KBM-7 (cell line): ENCODE measurements around the gene PARD3.
"Not testable (repeated sequence)": the region's sequence is repeated elsewhere in the genome, so short reads cannot be mapped to it uniquely, and the experiment has no call there.

Source experiments
- DNase-seq: peaks from one replicate; pipeline ENCODE4 v3.0.0-alpha.2; 2015
- in situ Hi-C: fragments of 300-500 bp; cut with MboI; formaldehyde crosslinking; loops from 2 replicates; pipeline ENCODE4 v1.14.3; 2020; ENCODE audit warnings: low sequenced_read_pairs, low pct_unique_long_range_greater_than_20kb, mixed read lengths

PARD3 gene

DNA sequence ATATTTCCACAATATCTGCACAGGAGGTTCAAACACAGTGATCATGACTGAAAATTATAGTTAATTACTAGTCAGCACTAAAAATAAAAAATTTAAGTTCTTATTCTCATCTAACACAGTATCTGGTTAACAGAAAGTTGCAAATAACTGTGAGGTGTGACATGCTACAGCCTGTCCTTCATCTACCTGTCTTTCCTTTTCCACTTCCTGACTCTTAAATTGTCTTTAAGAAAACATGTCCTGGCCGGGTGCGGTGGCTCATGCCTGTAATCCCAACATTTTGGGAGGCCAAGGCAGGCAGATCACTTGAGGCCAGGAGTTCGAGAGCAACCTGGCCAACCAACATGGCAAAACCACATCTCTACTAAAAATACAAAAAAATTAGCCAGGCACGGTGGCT lies 57.9 kb downstream of the PARD3 start:
- in situ Hi-C loops, DNase-seq: not testable (repeated sequence)

DNA sequence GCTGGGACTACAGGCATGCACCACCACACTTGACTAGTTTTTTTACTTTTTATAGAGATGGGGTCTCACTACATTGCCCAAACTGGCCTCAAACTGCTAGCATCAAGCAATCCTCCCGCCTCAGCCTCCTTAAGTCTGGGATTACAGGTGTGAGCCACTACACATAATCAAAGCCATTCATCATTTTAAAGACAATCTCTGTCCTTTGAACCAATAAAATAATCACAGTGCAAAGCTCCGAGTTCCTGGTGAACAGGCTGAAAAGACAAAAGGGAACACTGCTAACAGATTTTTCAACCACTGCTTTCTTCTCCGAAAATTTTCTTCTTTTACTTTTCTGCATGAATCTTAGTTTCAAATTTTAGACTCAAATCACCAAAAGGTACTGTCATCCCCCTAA lies 58.5 kb downstream of the PARD3 start:
- no peak for DNase-seq
- in situ Hi-C loops: no loop called here

- no peak for DNase-seq
These were observed 61.9 kb downstream of the PARD3 start for GRCh38 chr10:34753014-34753757.

DNA sequence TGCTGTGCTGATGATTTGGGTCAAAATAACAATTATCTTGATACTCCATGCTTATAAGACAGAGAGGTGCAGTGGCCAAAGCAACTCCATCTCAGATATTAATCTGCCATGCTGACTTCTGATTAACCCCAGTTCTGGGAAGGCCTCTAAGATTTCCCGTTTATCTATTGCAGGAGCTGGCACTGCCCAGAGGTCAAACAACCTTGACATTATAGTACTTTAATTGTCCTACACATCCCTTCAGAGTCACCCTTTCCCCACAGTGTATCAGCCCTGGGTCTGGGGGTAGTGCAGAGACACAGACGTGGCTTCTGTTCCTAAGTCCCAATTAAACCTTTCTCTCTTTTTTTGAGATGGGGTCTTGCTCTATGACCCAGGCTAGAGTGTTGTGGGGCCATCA lies 63.8 kb downstream of the PARD3 start:
- no peak for DNase-seq
- in situ Hi-C loops: no loop called here

More at GRCh38 chr10:34753014-34753757, 61.9 kb downstream of the PARD3 start:
- in situ Hi-C loops: no loop called here

- DNase-seq, in situ Hi-C loops: not testable (repeated sequence)
These were observed 64.3 kb downstream of the PARD3 start for GRCh38 chr10:34750795-34751194.

GRCh38 chr10:34748767-34749166 lies 66.3 kb downstream of the PARD3 start:
- no peak for DNase-seq
- in situ Hi-C loops: no loop called here

DNA sequence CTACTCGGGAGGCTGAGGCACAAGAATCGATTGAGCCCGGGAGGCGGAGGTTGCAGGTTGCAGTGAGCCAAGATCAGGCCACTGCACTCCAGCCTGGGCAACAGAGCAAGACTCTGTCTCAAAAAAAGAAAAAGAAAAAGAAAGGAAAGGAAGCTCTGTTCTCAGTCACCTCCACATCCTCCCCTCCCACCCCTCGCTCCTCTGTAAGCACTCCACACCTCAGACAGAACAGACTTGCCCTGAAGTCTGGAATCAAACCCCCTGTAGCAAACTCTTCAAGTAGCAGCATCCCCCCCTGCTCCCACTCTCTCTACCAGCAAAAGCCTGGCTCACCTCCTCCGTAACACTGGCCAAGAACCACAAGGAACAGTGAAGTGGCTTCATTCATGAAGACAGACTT lies 66.7 kb downstream of the PARD3 start:
- in situ Hi-C loops: no loop called here
- DNase-seq: no peak

GRCh38 chr10:34746094-34746493 lies 69.0 kb downstream of the PARD3 start:
- DNase-seq: no peak
- in situ Hi-C loops: no loop called here

- DNase-seq: no peak
- in situ Hi-C loops: no loop called here
These were observed 69.9 kb downstream of the PARD3 start for GRCh38 chr10:34745244-34745643.

DNA sequence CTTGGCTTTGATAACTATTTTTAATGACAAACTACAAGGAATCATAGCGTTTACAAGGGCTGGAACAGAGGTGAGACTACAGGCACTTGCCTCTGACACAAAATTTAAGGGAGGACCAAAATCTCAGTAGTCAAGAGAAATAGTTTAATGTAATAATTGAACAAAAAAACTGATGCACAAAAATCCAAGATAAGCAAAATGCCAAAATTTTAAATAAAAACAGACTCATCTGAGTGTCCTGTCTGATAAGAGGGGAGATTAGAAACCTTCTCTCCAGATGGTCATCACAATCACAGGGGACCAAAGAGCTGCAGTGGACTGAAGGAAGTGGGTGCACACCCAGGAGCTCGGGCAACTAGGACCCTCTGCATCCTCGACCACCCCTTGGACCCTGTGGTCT lies 70.5 kb downstream of the PARD3 start:
- no peak for DNase-seq
- in situ Hi-C loops: no loop called here

DNA sequence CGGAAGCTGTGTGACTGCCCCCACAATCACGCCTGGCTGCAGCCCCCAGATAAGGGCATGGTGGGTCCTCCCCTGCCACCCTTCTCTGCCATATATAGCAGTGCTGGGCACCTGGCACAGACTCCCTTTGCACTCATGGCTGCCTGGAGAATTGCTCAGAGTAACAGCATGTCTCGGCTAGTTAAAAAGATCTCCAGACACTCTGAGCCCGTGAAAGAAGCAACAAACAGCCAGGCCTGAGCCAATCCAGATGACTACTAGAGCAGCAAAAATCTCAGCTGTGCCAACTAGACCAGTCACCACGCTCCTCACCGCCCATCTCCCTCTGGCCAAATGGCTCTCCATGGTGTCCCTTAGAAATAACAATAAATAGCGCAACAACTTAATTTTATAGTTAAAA lies 71.3 kb downstream of the PARD3 start:
- no peak for DNase-seq
- in situ Hi-C loops: no loop called here

DNA sequence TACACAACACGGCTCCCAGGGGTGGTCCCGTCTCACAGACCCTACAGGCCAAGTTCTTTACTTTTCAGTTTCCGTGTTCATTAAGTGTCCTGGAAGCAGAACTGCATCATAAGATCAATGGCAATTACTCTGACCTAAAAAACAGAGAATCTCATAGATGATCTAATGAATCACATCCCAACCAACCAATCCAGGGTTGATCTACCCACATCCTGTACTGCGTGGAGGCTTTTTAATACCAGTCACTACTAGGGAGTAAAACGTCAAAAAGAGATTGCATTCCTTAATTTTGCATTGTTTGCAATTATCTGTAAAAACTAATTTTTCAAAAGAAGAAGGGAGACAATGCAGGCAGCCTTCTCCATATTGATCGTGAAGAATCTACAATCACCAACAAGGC lies 72.6 kb downstream of the PARD3 start:
- DNase-seq: no peak
- in situ Hi-C loops: no loop called here

DNA sequence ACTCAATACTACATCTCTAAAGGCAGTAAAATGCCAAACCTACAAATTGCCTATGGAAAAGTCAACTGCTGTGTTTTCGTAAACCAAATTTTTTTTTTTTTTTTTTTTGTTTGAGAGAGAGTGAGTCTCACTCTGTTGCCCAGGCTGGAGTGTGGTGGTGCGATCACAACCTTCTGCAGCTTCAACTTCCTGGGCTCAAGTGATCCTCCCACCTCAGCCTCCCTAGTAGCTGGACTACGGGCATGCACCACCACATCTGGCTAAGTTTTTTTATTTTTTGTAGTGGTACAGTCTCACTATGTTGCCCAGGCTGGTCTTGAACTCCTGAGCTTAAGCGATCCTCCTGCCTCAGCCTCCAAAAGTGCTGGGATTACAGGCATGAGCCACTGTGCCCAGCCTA lies 74.0 kb downstream of the PARD3 start:
- in situ Hi-C loops, DNase-seq: not testable (repeated sequence)

DNA sequence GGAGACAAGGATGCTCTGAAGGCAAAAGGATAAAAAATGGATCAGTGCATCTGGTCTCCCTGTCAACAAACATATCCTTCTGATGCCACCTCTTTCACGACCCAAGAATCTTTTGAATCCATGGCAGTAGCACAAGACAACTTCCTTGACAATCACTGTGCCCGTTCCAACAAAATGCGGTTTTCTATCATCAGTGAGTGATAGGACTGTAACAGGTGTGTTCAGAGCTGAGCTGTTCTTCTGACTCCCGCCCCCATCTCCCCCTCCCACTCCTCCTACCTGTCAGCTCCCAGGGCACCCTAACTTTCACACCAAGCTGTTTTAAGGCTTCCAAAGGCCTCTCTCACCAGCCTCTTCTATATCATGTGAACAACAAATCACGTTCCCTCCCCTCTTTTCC lies 74.8 kb downstream of the PARD3 start:
- no peak for DNase-seq
- in situ Hi-C loops: no loop called here

DNA sequence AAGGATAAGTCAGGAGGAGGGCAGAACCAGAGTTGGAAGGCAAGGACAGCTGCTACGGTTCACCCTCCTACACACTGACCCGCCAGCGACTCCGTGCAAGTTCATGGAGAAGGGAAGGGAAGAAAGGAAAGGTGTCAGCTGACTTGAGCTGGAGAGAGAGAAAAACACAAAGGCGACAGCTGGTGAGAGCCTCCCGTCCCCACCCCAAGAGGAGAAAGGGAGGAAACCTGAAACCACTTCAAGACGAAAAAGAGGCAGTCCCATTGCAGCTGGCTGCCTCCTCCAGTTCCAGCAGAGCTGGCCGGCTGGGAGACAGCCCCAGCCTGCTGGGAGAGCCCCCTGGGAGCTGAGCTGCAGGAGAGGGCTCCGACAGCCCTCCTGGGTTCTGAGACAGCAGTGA lies 75.2 kb downstream of the PARD3 start:
- DNase-seq: peak; percentile 58
- in situ Hi-C loops: no loop called here

DNA sequence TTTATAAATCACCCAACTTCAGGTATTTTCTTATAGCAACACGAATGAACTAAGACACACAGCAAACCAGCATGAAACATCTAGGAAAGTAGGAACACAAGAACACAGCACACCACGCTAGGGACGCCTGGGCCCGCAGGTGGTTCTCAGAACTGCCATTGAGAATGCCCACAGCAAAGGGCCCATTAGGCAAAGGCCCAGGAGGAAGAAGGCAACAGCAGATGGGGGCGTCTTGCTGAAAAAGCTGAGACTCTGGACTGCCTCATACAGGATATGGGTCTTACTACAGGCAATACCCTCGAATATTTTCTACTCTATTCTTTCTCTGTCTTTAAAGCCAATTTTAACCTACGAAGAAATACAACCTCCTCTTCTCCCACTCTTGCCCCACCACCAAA lies 77.3 kb downstream of the PARD3 start:
- no peak for DNase-seq
- in situ Hi-C loops: no loop called here

DNA sequence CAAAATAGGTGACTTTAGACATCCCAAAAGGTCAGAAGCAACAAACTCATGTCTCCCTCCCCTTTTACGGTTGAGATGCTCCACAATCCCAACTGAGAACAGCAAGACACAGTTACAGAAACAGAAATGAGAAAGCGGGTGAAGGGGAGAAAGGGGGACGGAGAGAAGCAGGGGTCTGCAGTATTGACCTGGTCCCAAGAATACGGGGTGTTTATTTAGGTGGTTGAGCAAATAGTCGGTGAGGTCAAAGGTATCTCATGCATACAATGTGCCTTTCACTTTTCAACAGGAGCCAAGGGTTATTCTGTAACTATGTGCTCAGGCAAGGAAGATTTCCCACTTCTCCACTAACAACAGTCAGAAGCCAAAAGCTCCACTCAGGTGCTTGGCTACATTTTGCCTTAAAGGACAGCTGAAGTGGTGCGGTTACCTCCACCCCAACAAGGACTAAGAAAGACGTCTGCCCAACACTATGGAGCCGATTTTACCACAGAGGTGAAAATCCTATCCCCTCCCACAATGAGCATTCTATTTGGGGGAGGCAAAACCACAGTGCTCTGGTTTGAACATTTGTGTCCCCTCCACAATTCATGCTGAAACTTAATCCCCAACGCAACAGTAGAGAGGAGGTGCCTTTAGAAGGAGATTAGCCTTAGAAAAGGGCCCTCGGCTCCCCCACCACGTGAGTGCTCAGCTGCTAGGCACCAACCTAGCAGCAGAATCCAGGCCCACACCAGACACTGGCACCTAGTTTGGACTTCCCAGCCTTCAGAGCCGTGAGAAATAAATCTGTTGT lies 77.9 kb downstream of the PARD3 start:
- DNase-seq: no peak
- in situ Hi-C loops: no loop called here

- in situ Hi-C loops: no loop called here
- no peak for DNase-seq
These were observed 80.2 kb downstream of the PARD3 start for GRCh38 chr10:34734918-34735317.

GRCh38 chr10:34732926-34733325 lies 82.2 kb downstream of the PARD3 start:
- in situ Hi-C loops: no loop called here
- peak; percentile 44 for DNase-seq

DNA sequence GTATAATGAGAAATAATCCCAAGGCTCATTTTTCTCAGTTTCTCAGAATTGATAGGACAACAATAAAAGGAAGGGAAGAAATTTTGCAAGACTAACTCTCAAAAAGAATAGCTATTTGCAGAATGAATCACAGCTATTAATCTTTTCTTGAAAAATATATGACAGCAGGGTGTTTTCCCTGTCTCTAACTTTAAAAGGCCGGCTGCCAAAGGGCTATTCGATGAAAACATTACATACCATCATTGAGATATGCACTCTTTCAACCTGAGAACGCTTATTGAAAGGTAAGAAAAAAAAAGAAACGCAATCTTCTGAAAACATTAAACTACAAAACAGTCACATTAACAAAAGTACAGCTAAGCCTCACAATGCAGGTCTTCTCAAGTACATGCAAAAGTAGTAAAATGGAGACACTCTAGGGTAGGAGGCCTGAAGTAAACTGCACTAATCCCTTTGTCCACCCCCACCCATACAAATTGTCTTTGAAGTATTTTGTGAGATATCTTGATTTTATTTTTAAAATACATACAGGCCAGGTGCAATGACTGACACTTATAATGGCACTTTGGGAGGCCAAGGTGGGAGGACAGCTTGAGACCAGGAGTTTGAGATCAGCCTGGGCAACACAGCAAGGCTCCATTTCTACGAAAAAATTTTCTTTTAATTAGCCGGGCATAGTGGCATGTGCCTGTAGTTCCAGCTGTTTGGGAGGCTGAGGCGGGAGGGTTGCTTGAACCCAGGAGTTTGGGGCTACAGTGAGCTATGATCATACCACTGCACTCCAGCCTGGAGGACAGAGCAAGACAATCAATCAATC lies 83.0 kb downstream of the PARD3 start:
- no peak for DNase-seq
- in situ Hi-C loops: no loop called here
